ENCODE results near the gene B3GALT6.

- no peak for TF ChIP-seq CTCF (IDR thresholded peaks at IDR 0.05)
- no peak for TF ChIP-seq ZNF121 (CRISPR knock-in tag; IDR thresholded peaks at IDR 0.05)
- no peak for TF ChIP-seq MAX (CRISPR knock-in tag; IDR thresholded peaks at IDR 0.05)
These were observed 19.2 kb upstream of the B3GALT6 start for GRCh38 chr1:1212780-1213344.

Data from WTC11 (cell line).